ENCODE measurements around the gene MYRF.

MYRF gene

GRCh38 chr11:61743486-61744095 lies 8.8 kb upstream of the MYRF start:
- no peak for DNase-seq

DNA sequence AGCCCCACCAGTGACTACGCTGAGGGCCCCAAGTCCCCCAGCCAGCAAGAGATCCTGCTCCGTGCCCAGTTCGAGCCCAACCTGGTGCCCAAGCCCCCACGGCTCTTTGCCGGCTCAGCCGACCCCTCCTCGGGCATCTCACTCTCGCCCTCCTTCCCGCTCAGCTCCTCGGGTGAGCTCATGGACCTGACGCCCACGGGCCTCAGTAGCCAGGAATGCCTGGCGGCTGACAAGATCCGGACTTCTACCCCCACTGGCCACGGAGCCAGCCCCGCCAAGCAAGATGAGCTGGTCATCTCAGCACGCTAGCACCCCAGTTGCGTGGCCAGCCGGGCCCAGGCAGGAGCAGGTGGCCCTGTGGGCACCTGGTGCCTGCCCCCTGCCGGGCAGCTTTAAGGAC lies 8.3 kb upstream of the MYRF start:
- no peak for DNase-seq

- no peak for DNase-seq
Observed at GRCh38 chr11:61744609-61745156, 7.8 kb upstream of the MYRF start.

DNA sequence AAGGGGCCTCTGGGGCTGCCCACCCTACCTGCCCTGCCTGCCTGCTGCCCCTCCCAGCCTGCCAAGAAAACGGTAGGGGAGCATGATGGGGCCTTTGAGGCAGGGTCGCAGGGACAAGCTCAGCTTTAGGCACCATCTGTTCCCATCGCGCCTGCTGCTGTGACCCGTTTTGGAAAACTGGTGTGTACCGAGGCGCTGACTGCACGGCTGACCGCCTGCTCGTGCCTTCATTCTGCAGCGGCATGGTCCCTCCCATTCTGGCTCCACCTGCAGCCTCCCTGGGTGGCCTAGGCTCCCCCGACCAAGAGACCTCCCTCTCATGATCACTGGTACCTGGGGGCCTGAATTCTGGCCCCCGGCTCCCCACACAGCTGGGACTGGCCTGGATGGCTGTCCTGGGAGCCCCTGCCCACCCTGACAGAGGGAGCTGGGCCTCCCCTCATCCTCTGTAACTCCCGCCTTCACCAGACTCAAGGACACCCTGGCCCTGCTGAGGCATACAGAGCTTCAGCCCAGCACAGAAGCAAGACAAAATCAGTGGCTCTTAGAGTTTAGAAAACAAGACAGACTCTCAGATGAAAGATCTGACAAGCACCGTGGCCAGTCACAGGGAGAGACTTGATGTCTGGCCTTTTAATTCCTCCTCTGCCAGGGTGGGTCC lies 6.5 kb upstream of the MYRF start:
- DNase-seq, result no peak

DNA sequence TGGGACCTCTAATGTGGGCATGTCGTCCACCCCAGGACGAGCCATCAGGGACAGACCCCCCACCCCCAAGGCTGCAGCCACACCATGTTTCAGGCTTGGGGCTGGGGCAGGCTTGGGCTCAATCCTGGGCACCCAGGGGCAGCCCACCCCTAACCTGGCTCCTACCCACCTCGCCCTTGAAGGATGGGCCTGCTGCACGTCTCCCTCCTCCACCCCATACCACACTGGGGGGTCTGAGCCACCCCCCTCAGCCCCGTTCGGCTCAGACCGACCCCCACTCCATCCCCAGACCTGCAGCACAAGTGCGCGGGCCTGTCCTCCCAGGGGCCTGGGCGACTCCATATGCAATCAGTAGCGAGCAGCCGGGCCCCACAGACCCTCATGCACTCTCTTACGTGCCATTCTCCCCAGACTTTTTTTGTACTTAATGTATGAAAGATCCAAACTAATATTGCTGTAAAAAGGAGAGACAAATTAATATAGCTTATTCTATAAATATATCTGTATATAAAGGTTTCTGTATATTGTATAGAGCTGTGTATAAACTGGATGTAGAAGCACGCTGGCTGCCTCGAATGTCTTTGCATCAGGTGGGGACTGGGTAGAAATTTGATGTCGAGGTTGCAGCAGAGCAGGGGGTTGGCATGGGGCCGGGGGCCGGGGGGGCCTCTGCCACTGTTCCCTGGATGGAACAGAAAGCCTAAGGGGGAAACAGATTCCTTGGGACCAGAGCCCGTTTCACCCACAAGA lies 5.8 kb upstream of the MYRF start:
- DNase-seq, result no peak

- peak; percentile 52 for DNase-seq
Observed at GRCh38 chr11:61747192-61747966, 5.1 kb upstream of the MYRF start.

DNA sequence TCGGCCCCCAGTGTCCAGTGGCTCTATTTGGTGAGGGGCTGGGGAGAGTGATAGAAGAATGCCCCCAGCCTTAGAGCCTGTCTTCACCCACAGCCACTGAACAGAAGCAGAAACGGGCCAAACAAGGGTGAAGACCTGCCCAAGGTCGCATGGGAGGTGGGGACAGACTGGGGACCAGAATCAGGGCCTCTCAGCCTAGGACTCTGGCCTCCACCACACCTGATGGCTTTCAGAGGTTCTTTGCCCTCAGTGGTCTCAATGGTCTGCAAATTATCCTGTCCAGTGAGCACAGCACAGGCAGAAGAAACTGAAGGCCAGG lies 4.5 kb upstream of the MYRF start:
- no peak for DNase-seq

DNA sequence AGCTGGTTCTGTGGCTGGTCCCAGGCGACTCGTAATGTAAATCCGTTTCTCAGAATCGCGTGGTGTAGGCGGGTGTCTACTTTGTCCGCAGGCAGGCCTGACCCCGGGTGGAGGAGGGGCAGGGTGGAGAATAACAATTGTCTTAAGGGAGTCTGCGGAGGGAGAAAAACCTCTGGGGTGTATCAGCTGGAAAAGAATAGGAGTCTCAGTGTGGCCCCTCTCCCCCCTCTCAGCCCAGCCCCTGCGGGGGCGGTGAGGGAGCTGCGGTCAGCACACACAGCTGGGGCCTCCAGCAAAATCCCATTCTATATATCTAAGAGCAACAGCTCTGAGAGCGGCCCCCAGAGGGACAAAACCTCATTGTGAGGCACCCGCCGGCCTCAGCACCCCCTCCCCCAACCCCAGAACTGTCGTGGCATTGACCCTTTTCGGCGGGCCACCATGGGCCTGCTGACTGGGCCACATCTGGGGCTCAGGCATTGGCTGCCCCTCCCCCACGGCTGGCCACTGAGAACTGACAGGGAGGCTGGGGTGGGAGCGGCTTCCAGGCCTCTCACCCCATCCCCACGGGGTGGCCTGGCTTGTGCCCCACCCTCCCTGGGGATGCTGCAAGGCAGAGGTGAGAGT lies 2.7 kb upstream of the MYRF start:
- DNase-seq, result no peak

DNA sequence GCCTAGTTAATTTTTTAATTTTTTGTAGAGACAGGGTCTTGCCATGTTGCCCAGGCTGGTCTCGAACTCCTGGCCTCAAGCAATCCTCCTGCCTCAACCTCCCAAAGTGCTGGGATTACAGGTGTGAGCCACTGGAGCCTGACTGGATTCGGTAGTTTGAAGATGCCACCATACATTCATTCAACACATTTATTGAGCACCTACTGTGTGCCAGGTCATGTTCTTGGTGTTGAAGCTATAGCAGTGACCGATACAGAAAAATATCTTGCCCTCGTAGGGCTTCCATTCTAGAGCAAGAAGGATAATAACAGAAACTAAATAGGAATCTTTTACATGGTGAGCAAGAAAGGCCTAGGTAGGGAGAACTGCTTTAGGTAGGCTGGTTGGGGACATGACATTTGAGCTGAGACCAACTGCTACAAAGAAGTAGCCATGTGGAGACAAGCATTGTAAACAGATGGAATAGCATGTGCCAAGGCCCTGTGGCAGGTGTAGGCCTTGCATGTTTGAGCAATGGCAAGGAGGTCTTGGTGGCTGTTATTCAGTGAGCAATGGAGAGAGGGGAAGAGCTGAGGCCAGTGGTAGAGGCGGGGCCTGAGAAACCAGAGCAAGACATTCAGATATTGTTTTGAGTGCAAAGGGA lies 1.7 kb upstream of the MYRF start:
- no peak for DNase-seq

DNA sequence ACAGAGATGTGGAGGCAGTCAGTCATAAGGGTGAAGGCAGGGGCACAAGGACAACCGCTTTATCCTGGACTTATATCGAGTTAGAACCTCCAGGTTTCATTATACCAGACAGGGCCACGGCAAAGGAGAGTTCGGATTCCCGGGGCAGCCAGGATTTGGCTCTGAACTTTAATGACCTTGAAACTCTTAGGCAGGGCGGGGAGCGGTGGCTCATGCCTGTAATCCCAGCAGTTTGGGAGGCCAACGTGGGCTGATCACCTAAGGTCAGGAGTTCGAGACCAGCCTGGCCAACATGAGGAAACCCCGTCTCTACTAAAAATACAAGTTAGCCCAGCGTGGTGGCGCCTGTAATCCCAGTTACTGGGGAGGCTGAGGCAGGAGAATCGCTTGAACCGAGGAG lies 1.1 kb upstream of the MYRF start:
- DNase-seq, result no peak

DNA sequence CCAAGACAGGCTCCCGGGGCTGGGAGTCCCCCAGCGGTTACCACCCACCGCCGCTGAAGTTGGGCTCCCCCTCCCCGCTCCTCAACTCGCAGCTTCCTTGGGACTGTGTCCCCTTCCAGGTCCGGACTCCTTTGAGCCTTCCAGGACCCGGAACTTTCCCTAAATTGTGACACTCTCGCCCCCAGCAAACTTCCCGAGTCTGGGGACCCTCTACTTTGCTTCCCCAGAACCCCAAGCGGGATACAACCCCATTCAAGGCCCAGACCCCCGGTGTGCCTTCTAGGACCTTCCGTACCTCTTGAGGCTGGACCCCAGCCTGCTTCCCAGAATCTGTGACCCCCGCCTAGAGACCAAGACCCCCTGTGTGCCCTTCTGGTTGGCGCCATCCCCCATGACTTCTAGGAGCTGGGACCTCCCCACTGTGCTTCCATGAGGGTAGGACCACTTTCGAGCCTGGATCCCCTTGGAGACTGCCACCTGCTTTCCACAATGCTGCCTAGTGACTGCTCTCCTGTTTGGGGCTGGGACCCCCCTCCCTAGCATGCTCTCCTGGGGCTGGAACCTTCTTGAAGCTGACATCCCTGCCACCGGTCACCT lies 587 bp downstream of the MYRF start:
- DNase-seq, result no peak

DNA sequence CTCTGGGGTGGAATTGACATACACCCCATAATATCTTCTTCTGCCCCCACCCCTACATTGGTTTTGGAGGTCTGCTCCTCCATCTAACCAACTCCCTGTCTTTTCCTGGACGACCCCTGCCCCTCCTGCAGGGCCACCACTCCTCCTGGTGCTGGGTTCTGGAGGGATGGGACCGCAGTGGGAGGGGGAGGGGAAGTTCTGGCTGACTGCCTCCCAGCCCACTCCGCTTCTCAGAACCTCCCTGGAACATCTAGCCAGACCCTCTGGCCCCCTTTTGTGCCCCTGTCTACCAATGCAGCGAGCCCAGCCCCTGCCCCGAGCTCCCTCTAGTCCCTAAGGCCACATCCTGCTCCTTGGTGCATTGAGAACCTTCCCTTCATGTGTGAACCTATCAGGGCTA lies 1.2 kb downstream of the MYRF start:
- DNase-seq, result no peak

DNA sequence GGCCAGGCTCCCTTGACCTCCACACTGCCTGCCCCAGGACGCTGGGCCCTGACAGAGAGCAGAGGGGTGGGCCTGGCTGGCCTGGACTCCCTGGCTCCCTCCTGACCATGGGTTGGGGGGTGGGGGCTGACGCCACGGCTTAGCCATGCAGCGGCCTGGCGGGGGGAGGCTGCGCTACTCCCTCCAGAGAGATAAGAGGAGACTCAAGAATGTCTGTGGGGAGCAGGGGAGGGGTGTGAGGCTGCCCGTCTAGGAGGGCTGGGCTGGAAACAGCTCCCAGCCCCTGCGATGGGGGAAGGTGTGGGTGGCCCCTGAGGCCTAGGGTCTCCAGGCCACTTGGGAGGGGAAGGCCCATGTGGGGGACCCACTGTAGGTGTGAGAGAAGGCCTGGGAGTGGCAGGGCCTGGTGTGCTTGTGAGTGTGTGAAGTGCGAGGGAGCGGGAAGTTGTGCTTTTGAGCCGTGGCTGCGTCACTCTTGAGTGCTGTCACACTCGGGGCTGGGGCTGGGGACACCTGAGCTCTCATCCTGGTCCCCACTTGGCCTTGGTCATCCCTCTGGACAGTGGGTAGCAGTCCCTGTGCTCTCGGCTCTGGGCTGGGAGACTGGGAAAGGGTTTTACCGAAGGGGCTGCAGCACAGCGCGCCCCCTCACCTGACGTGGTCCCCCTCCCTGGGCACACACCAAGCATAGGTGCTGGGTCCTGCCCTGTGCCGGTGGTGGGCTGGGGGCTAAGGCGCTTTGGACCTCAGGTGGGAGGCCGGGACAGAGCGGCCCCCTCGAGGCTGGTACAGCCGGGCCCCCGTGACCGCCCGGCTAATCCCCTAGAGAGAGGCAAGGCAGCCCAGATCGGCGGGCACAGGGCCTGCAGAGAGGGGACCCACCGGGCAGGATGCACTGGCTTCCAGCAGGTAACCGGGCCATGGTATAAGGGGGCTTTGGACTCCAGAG lies 2.4 kb downstream of the MYRF start:
- DNase-seq, result no peak

- DNase-seq, result no peak
Observed at GRCh38 chr11:61756147-61756451, 3.7 kb downstream of the MYRF start.

DNA sequence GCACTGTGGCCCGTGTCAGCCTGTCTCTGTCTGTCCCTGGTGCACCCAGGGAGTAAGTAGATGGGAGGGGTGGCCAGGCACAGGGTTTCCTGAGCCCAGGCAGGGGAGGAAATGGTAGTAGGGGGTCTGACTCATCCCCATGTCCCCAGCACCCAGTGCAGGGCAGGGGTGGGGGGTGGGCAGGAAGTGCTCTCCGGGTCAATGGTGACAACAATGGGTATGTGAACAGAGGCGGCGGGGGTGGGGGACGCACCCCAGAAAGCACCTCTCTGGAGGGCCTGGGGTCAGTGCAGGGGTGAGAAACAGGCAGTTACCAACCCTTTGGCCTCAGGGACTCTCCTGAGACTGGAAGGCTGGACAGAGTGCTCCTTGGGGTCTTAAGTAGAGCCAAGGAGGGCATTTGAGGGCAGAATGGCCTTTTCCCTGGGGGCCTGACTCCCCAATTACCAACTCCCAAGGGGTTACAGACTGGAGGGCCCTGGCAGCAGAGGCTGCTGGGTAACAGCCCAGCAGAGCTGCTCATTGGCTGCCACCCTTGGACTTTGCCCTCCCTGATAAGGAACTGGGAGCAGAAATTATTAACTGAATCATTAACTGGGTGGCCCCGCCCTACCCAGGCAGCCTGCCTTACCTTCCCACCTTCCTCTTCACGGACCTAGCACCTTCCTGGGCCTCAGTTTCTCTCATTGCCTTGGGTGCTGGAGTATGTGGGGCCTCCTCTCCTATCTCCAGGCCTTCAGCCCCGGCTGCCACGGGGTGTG lies 4.2 kb downstream of the MYRF start:
- peak; percentile 85 for DNase-seq

GRCh38 chr11:61757213-61757862 lies 4.9 kb downstream of the MYRF start:
- DNase-seq, result peak; percentile 49

DNA sequence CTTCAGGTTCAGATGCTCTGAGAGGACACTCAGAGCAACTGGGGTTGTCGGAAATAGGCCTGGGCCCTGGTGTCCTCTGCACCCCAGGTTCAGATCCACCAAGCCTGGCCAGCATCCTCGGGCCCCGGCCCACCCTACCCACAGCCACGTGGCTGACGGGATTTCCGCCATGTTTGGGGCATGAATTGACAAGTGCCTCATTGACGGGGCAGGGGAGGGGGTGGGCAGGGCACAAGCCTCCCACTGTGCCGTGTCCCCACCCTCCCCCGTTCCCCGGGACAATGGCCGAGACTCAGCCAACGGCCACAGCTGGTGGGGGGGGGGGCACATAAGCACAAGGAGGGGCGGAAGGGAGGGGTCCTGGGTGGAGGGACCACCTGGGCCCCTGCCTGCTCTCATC lies 8.5 kb downstream of the MYRF start:
- no peak for DNase-seq

- DNase-seq, result no peak
Observed at GRCh38 chr11:61761440-61762222, 9.2 kb downstream of the MYRF start.

- DNase-seq, result no peak
Observed at GRCh38 chr11:61762223-61762615, 9.8 kb downstream of the MYRF start.
